Measurements from ENCODE around the gene RAPGEF4.

RAPGEF4 gene

GRCh38 chr2:172889768-172890430 lies 154.3 kb downstream of the RAPGEF4 start:
- no peak for DNase-seq (ENCODE audit: low read depth)
- TF ChIP-seq CTCF (IDR thresholded peaks at IDR 0.05; ENCODE audit: insufficient read depth, low read depth, low read length, missing control alignments): no peak

GRCh38 chr2:172893111-172893510 lies 157.5 kb downstream of the RAPGEF4 start:
- no peak for TF ChIP-seq CTCF (IDR thresholded peaks at IDR 0.05; ENCODE audit: insufficient read depth, low read depth, low read length, missing control alignments)
- no peak for DNase-seq (ENCODE audit: low read depth)
- no peak overlapping the region for H3K4me3 ChIP-seq (ENCODE audit: low read depth, low read length)

More at GRCh38 chr2:172889768-172890430, 154.3 kb downstream of the RAPGEF4 start:
- H3K4me3 ChIP-seq (ENCODE audit: low read depth, low read length): no peak overlapping the region

GRCh38 chr2:172893671-172894070 lies 158.0 kb downstream of the RAPGEF4 start:
- no peak for DNase-seq (ENCODE audit: low read depth)
- no peak overlapping the region for H3K4me3 ChIP-seq (ENCODE audit: low read depth, low read length)
- no peak for TF ChIP-seq CTCF (IDR thresholded peaks at IDR 0.05; ENCODE audit: insufficient read depth, low read depth, low read length, missing control alignments)

- DNase-seq (ENCODE audit: low read depth): no peak
- H3K4me3 ChIP-seq (ENCODE audit: low read depth, low read length): no peak overlapping the region
- no peak for TF ChIP-seq CTCF (IDR thresholded peaks at IDR 0.05; ENCODE audit: insufficient read depth, low read depth, low read length, missing control alignments)
Observed at GRCh38 chr2:172894689-172895387, 159.2 kb downstream of the RAPGEF4 start.

- no peak for TF ChIP-seq CTCF (IDR thresholded peaks at IDR 0.05; ENCODE audit: insufficient read depth, low read depth, low read length, missing control alignments)
- H3K4me3 ChIP-seq (ENCODE audit: low read depth, low read length): no peak overlapping the region
- no peak for DNase-seq (ENCODE audit: low read depth)
Observed at GRCh38 chr2:172896661-172897081, 161.0 kb downstream of the RAPGEF4 start.

- DNase-seq (ENCODE audit: low read depth): no peak
- no peak for TF ChIP-seq CTCF (IDR thresholded peaks at IDR 0.05; ENCODE audit: insufficient read depth, low read depth, low read length, missing control alignments)
Observed at GRCh38 chr2:172900871-172901270, 165.2 kb downstream of the RAPGEF4 start.

More at GRCh38 chr2:172900871-172901270, 165.2 kb downstream of the RAPGEF4 start:
- no peak overlapping the region for H3K4me3 ChIP-seq (ENCODE audit: low read depth, low read length)
